Psoas muscle (tissue), 8 donors: Measurements from ENCODE around the gene HSD17B8. TPM values are rescaled to one million over a fixed set of nuclear protein-coding genes. Genes with fewer than 3 reads are reported as not detected.

Experiments
- ATAC-seq, 4 donors: fragments of 200-7000 bp; cut with Tn5 transposase; one replicate each; pipeline ENCODE4 v1.9.1; 2020; ENCODE audit warnings: moderate library complexity in 3 of 4, mild to moderate bottlenecking in 2 of 4
- DNase-seq, 2 donors: peaks; one replicate each; pipeline ENCODE4 v3.0.0-alpha.2; 2020
- H3K27ac ChIP-seq: fragments of 200-600 bp; one replicate; pipeline ENCODE4 v1.8.0; 2022
- H3K27me3 ChIP-seq, 3 donors: fragments of 200-600 bp in 1 of 3; one replicate each; pipeline versions ENCODE4 v1.6.1 to v1.8.0; 2013 to 2022; ENCODE audit warnings: low read length in 2 of 3, mild to moderate bottlenecking in 2 of 3, moderate library complexity in 1 of 3; ENCODE audit not compliant: insufficient read depth in 3 of 3
- H3K36me3 ChIP-seq, 2 donors: fragments of 200-600 bp in 1 of 2; one replicate each; pipeline versions ENCODE4 v1.6.1 to v1.8.0; 2013 to 2022; ENCODE audit warnings: low read depth in 1 of 2, mild to moderate bottlenecking in 1 of 2, moderate library complexity in 1 of 2; ENCODE audit not compliant: insufficient read depth in 1 of 2
- H3K4me1 ChIP-seq: fragments of 200-600 bp; one replicate; pipeline ENCODE4 v1.8.0; 2022
- H3K4me3 ChIP-seq: fragments of 200-600 bp; one replicate; pipeline ENCODE4 v1.8.0; 2022; ENCODE audit warnings: mild to moderate bottlenecking
- H3K9me3 ChIP-seq: fragments of 200-600 bp; one replicate; pipeline ENCODE4 v1.8.0; 2022
- WGBS, 3 donors: extraction: QIAGEN DNeasy Blood & Tissue Kit; methylation state at CpG; one replicate each; pipeline versions ENCODE4 v1.1.6 to v1.1.7; 2013; 5-methylcytosine and 5-hydroxymethylcytosine counted together
- intact Hi-C, 2 donors: fragments of 100-400 bp; cut with DNase I; formaldehyde crosslinking; loops; one replicate each; pipeline versions ENCODE4 v1.11.0 to v1.14.2; 2022
- polyA plus RNA-seq, 3 donors: library from polyadenylated mRNA; stranded (reverse); fragments of 200-250 nt; gene quantifications; one replicate each; pipeline ENCODE4 v1.2.3, GENCODE V29; 2013
- total RNA-seq, 4 donors: library from RNA; stranded (reverse); fragmentation: NEBNext Ultra II Directional in 2 of 4; extraction: Animal tissue kit (Norgen Biotek cat#: 25700) in 2 of 4; gene quantifications; one replicate each; pipeline versions ENCODE4 v1.2.1 to v1.2.4, GENCODE V29; 2021 to 2023
- TF ChIP-seq, protein P1 (sequence below): fragments of 200-600 bp; IDR thresholded peaks from one replicate; pipeline ENCODE4 v1.8.0; 2022; ENCODE audit warnings: antibody characterized with exemption
- donor health status: healthy with polysubstance abuse.
- donor health status: DM: no; HTN: no; CAD: no; lungs with moderate emphysema.
- donor health status: Bipolar disorder and iron deficiency.
- donor health status: healthy.
- donor health status: DM: yes; HTN: yes; CAD: no.
- donor health status: DM: no; HTN: no; CAD: no.
- donor health status: DM: no; HTN: no; CAD: no.
- donor health status: DM: yes; HTN: yes; CAD: no.

Gene HSD17B8
- total and polyA plus RNA-seq, 7 donors = 5.3 to 18.9 (median 10.3) TPM

DNA sequence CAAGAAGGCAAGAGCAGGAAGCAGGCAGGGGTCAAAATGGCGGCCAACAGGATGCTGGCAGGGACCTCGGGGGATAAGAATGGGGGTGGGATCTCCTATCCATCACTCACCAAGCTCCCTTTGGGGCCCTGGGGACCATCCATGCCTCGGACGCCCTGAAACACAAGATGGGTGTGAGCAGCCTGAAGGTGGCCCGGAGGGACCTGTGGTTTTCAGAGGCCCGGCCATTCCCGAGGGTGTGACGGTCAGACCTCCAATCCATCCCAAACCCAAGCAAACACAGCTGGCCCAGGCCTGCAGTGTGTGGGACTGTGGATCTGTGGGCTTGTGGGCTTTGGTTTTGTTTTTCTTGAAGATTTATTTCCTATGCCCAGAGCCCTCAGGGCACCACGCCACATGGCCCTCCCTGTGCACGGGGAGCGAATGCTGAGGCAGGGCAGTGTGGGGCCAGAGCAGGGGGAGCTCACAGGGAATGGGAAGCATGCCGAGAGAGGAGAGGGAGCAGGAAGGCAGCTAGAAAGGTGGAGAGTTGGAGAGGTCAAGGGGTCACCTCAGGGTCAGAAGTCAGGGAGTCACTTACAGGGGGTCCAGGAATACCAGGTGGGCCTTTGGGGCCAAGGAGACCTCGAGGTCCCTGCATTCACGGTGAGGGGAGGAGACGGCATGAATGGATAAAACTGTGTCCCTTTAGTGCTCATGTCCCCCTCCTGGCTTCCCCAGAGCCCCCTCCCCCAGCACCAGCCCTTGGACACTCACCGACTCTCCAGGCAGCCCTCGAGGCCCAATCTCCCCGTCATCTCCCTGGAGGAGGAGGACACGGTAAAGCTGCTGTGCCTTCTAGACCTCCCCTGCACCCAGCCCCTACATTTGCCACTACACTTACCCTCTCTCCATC lies 26.7 kb upstream of the HSD17B8 start:
- H3K4me1 ChIP-seq = no peaks in the 10 kb centered on the region
- intact Hi-C loops = no loop called here
- DNase-seq = peak in 1 of 2 donors; percentile 36
- no peak for ATAC-seq
- no peaks in the 10 kb centered on the region for H3K9me3 ChIP-seq
- H3K27ac ChIP-seq = no peak overlapping the region
- WGBS, 3 donors = 74 to 78% (median 75%) methylated on average over 19 of the region's 19 CpGs
- no peaks in the 10 kb centered on the region for H3K27me3 ChIP-seq
- no peaks in the 10 kb centered on the region for H3K36me3 ChIP-seq
- H3K4me3 ChIP-seq = no peak overlapping the region
- TF ChIP-seq, protein P1, sequence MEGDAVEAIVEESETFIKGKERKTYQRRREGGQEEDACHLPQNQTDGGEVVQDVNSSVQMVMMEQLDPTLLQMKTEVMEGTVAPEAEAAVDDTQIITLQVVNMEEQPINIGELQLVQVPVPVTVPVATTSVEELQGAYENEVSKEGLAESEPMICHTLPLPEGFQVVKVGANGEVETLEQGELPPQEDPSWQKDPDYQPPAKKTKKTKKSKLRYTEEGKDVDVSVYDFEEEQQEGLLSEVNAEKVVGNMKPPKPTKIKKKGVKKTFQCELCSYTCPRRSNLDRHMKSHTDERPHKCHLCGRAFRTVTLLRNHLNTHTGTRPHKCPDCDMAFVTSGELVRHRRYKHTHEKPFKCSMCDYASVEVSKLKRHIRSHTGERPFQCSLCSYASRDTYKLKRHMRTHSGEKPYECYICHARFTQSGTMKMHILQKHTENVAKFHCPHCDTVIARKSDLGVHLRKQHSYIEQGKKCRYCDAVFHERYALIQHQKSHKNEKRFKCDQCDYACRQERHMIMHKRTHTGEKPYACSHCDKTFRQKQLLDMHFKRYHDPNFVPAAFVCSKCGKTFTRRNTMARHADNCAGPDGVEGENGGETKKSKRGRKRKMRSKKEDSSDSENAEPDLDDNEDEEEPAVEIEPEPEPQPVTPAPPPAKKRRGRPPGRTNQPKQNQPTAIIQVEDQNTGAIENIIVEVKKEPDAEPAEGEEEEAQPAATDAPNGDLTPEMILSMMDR = no peak

DNA sequence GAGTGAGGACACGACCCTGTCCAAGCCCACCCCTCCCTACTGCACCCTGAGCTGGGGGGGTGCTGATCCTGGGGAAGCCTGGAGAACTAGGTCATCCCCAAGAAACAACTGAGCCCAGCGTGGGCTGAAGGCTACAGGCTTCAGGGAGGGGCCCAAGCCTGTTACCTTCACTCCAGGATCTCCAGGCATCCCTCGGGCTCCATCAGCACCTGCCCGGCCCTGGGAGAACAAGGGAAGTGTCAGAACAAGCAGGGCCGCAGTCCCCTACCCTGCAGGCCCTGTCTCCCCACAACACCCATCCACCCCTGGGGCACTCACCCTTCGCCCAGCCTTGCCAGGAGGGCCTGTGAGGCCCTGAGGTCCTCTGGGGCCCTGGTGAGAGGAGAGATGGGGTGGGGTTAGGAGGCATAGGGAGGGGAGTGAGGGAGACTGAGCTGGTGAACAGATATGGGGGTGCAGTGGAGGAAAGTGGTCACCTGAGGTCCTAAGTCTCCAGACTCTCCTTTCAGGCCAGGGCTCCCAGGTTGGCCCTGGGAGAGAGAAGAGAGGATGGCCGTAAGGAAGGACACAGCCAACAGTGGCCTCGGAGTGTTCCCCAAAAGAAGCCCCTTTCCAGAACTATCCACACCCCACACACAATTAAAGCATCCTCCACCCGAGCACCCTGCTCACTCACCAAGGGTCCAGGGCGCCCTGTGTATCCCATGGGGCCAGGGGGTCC lies 25.5 kb upstream of the HSD17B8 start:
- DNase-seq (peak in 1 of 2 donors; percentile 31), ATAC-seq (no peak)
- H3K27me3 ChIP-seq = no peaks in the 10 kb centered on the region
- no peak overlapping the region for H3K4me3 ChIP-seq
- H3K4me1 ChIP-seq = no peaks in the 10 kb centered on the region
- no peaks in the 10 kb centered on the region for H3K9me3 ChIP-seq
- TF ChIP-seq, protein P1 = no peak
- H3K36me3 ChIP-seq = no peaks in the 10 kb centered on the region
- whole genome bisulfite sequencing, 3 donors = 83 to 92% (median 90%) methylated on average over 10 of the region's 10 CpGs
- intact Hi-C loops = no loop called here
- H3K27ac ChIP-seq = no peak overlapping the region

DNA sequence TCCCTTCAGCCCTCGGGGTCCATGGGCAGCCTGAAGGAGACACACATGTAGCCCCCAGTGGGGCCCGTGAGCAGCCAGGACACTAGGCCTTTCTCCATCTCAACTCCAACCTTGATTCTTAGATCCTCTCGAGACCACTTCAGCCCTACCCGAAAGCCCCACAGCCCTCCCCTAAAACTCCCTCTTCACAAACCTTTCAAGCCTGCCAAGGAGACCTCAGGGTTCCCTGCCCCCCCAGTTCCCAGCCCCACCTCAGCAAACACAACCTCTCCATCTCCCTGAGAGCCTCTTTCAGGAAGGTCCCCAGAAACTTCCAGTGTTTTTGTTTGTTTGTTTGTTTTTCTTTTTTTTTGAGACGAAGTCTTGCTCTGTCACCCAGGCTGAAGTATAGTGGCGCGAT lies 23.3 kb upstream of the HSD17B8 start:
- Histone ChIP-seq H3K4me3 (no peak overlapping the region), H3K9me3 (no peaks in the 10 kb centered on the region), H3K27ac (no peak overlapping the region), H3K4me1 (no peaks in the 10 kb centered on the region), H3K27me3 (no peaks in the 10 kb centered on the region), H3K36me3 (no peaks in the 10 kb centered on the region)
- TF ChIP-seq, protein P1 = no peak
- no peak for ATAC-seq
- intact Hi-C loops = no loop called here
- peak in 1 of 2 donors; percentile 23 for DNase-seq
- 83 to 90% (median 86%) methylated on average over 6 to 7 of the region's 7 CpGs for WGBS, 3 donors

DNA sequence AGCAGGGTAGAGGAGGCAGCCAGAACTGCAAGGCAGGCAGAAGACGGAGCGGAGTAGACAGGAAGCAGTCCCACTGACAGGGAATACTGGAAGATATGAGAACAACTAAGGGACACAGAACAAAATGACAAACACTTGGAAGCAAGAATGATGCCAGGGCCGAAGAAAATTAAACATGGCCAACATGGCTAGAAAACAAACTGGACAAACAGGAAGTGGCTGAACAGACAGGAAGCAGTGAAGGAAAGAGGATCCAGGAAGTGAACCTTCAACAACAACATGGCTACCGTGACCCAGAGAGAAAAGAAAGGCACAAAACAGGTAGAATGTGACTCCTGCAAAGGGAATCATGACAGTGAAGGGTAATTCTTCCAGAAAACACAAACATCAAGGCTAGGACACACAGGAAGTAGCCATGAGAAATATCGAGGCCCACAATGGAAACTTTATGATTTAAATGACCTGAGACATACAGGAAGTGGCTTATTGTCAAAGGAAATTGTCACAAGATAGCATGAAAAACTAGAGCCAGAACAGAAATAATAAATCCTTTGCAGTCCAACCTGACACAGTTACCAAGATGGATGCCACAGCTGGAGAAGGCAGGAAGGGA lies 21.3 kb upstream of the HSD17B8 start:
- DNase-seq (no peak), ATAC-seq (no peak)
- Histone ChIP-seq H3K9me3 (no peaks in the 10 kb centered on the region), H3K27ac (no peak overlapping the region), H3K4me1 (no peaks in the 10 kb centered on the region), H3K4me3 (no peak overlapping the region), H3K27me3 (no peaks in the 10 kb centered on the region), H3K36me3 (no peaks in the 10 kb centered on the region)
- intact Hi-C loops = no loop called here
- TF ChIP-seq, protein P1 = no peak
- WGBS, 3 donors = 67 to 77% (median 75%) methylated on average over 5 of the region's 5 CpGs
